HEK293T (cell line): ENCODE data around the gene PCDHA9.
"Not testable (repeated sequence)": the region's sequence is repeated elsewhere in the genome, so short reads cannot be mapped to it uniquely, and the experiment has no call there.

Experiments used
- CTCF ChIA-PET: fragments of 350-600 bp; formaldehyde crosslinking; extraction: SDS; loops from one replicate; lab custom pipeline; 2021; ENCODE audit warnings: antibody characterized with exemption, inconsistent platforms; lab: Yijun Ruan, JAX
- POLR2A ChIA-PET: fragments of 350-600 bp; formaldehyde crosslinking; extraction: SDS; loops from one replicate; lab custom pipeline; 2020; ENCODE audit warnings: antibody characterized with exemption, inconsistent platforms; lab: Yijun Ruan, JAX
- DNase-seq: peaks from one replicate; pipeline ENCODE4 v3.0.0; 2012; ENCODE audit warnings: mixed read lengths; ENCODE audit errors: extremely low spot score
- ARNT ChIP-seq: fragments of 450-650 bp; IDR thresholded peaks from 2 replicates; pipeline ENCODE4 v1.6.1; 2017; ENCODE audit warnings: mild to moderate bottlenecking
- BHLHE40 ChIP-seq: fragments of 450-650 bp; IDR thresholded peaks from 2 replicates; pipeline ENCODE4 v1.6.1; 2016; ENCODE audit warnings: mild to moderate bottlenecking, moderate library complexity, borderline replicate concordance
- CTBP1 ChIP-seq: fragments of 450-650 bp; IDR thresholded peaks from 2 replicates; pipeline ENCODE4 v1.6.1; 2016; ENCODE audit warnings: borderline replicate concordance
- ELF4 ChIP-seq: fragments of 450-650 bp; IDR thresholded peaks from 2 replicates; pipeline ENCODE4 v1.6.1; 2017; ENCODE audit warnings: antibody characterized with exemption
- FOXA1 ChIP-seq: fragments of 450-650 bp; IDR thresholded peaks from 2 replicates; pipeline ENCODE4 v1.6.1; 2016; ENCODE audit warnings: mild to moderate bottlenecking
- FOXK2 ChIP-seq: fragments of 450-650 bp; IDR thresholded peaks from 2 replicates; pipeline ENCODE4 v1.6.1; 2016; ENCODE audit warnings: mild to moderate bottlenecking
- FOXM1 ChIP-seq: fragments of 450-650 bp; IDR thresholded peaks from 2 replicates; pipeline ENCODE4 v1.6.1; 2017; ENCODE audit warnings: mild to moderate bottlenecking, borderline replicate concordance
- HDGF ChIP-seq: fragments of 450-650 bp; IDR thresholded peaks from 2 replicates; pipeline ENCODE4 v1.6.1; 2017; ENCODE audit warnings: antibody characterized with exemption, borderline replicate concordance
- L3MBTL2 ChIP-seq: fragments of 450-650 bp; conservative IDR thresholded peaks from 2 replicates; pipeline ENCODE4 v1.6.1; 2016; ENCODE audit warnings: mild to moderate bottlenecking
- LEF1 ChIP-seq: fragments of 450-650 bp; IDR thresholded peaks from 2 replicates; pipeline ENCODE4 v1.6.1; 2017; ENCODE audit warnings: mild to moderate bottlenecking, borderline replicate concordance
- NFRKB ChIP-seq: fragments of 450-650 bp; IDR thresholded peaks from 2 replicates; pipeline ENCODE4 v1.6.1; 2016; ENCODE audit warnings: mild to moderate bottlenecking, moderate library complexity
- SP1 ChIP-seq: fragments of 450-650 bp; IDR thresholded peaks from 2 replicates; pipeline ENCODE4 v1.6.1; 2017
- SUZ12 ChIP-seq: fragments of 450-650 bp; IDR thresholded peaks from 2 replicates; pipeline ENCODE4 v1.6.1; 2016; ENCODE audit warnings: mild to moderate bottlenecking
- TARDBP ChIP-seq: fragments of 450-650 bp; IDR thresholded peaks from 2 replicates; pipeline ENCODE4 v1.6.1; 2016
- ZNF384 ChIP-seq: fragments of 450-650 bp; IDR thresholded peaks from 2 replicates; pipeline ENCODE4 v1.6.1; 2016
- TF ChIP-seq, protein P1 (sequence below): fragments of 450-650 bp; IDR thresholded peaks from 2 replicates; pipeline ENCODE4 v1.6.1; 2016

The PCDHA9 gene

DNA sequence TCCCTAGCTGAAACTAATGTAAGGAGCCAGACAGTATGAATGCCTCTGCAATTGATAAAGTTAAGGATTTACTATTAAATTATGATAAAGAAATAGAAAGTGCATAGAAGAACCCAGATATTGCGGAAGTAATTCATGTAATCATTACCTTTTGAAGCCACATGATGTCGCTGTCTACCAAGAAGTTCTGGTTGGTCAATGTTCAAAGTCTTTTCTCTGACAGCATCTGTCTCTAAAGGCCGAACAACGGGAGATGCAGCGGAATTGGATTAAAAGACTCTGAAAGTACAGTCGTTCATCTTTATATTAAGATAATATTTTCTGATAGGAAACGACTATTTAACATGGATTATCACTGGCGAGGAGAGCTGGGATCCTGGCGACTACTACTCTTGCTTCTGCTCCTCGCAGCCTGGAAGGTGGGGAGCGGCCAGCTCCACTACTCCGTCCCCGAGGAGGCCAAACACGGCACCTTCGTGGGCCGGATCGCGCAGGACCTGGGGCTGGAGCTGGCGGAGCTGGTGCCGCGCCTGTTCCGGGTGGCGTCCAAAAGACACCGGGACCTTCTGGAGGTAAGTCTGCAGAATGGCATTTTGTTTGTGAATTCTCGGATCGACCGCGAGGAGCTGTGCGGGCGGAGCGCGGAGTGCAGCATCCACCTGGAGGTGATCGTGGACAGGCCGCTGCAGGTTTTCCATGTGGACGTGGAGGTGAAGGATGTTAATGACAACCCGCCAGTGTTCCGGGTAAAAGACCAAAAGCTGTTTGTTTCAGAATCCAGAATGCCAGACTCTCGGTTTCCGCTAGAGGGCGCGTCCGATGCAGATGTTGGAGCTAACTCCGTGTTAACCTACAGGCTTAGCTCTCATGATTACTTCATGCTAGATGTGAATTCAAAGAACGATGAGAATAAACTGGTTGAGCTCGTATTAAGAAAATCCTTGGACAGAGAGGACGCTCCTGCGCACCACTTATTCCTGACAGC lies 6.9 kb upstream of the PCDHA9 start, which contains the start of gene PCDHA8:
TSS of gene PCDHA8 (plus strand) at position 210 of the 985 bp plus-strand sequence. CDS start at position 345, 135 bp downstream.
- peak; percentile 43 for DNase-seq
- POLR2A ChIA-PET = interaction anchor here (0.8 kb wide), 1 partner anchor 199 kb away, joined by 3 read pairs; no protein-coding TSS in a partner anchor
- CTCF ChIA-PET = interaction anchor here (0.5 to 1.5 kb wide), 14 partner anchors 10 to 245 kb away, joined by 3 to 6 read pairs (median 3); partner anchors contain the start of genes PCDHA1, PCDHA10, PCDHA11 and PCDHA5
- TF ChIP-seq ARNT (no peak), FOXM1 (no peak), FOXA1 (no peak), FOXK2 (no peak), TARDBP (no peak), CTBP1 (no peak), NFRKB (no peak), HDGF (no peak), LEF1 (no peak), ELF4 (no peak), SUZ12 (no peak), ZNF384 (no peak), SP1 (no peak), BHLHE40 (no peak), L3MBTL2 (no peak)
- TF ChIP-seq, protein P1, sequence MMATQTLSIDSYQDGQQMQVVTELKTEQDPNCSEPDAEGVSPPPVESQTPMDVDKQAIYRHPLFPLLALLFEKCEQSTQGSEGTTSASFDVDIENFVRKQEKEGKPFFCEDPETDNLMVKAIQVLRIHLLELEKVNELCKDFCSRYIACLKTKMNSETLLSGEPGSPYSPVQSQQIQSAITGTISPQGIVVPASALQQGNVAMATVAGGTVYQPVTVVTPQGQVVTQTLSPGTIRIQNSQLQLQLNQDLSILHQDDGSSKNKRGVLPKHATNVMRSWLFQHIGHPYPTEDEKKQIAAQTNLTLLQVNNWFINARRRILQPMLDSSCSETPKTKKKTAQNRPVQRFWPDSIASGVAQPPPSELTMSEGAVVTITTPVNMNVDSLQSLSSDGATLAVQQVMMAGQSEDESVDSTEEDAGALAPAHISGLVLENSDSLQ = no peak

DNA sequence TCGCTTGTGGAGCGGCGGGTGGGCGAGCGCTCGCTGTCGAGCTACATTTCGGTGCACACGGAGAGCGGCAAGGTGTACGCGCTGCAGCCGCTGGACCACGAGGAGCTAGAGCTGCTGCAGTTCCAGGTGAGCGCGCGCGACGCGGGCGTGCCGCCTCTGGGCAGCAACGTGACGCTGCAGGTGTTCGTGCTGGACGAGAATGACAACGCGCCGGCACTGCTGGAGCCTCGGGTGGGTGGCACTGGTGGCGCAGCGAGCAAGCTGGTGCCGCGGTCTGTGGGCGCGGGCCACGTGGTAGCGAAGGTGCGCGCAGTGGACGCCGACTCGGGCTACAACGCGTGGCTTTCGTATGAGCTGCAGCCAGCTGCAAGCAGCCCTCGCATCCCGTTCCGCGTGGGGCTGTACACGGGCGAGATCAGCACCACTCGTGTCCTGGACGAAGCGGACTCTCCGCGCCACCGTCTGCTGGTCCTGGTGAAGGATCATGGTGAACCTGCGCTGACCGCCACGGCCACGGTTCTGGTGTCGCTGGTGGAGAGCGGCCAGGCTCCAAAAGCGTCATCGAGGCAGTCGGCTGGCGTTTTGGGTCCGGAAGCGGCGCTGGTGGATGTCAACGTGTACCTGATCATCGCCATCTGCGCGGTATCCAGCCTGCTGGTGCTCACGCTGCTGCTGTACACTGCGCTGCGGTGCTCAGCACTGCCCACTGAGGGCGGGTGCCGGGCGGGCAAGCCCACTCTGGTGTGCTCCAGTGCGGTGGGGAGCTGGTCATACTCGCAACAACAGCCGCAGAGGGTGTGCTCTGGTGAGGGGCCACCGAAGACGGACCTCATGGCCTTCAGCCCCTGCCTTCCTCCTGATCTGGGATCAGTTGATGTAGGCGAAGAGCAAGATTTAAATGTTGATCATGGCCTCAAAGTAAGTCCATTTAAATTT lies 5.1 kb upstream of the PCDHA9 start:
- CTCF ChIA-PET = no interaction called here

DNA sequence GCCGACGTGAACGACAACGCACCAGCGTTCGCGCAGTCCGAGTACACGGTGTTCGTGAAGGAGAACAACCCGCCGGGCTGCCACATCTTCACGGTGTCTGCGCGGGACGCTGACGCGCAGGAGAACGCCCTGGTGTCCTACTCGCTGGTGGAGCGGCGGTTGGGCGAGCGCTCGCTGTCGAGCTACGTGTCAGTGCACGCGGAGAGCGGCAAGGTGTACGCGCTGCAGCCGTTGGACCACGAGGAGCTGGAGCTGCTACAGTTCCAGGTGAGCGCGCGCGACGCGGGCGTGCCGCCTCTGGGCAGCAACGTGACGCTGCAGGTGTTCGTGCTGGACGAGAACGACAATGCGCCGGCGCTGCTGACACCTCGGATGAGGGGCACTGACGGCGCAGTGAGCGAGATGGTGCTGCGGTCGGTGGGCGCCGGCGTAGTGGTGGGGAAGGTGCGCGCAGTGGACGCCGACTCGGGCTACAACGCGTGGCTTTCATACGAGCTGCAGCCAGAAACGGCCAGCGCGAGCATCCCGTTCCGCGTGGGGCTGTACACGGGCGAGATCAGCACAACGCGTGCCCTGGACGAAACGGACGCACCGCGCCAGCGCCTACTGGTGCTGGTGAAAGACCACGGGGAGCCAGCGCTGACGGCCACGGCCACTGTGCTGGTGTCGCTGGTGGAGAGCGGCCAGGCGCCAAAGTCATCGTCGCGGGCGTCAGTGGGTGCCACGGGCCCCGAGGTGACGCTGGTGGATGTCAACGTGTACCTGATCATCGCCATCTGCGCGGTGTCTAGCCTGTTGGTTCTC lies 1.9 kb downstream of the PCDHA9 start:
- CTCF ChIA-PET = interaction anchor here (0.6 kb wide), 1 partner anchor 188 kb away, joined by 3 read pairs; no protein-coding TSS in a partner anchor
- DNase-seq, POLR2A ChIA-PET: not testable (repeated sequence)

More for the DNA sequence above, 5.1 kb upstream of the PCDHA9 start:
- no peak for DNase-seq
- TF ChIP-seq ZNF384 (no peak), TARDBP (no peak), LEF1 (no peak), FOXK2 (no peak), ARNT (no peak), CTBP1 (no peak), NFRKB (no peak), ELF4 (no peak), SUZ12 (no peak), SP1 (no peak), FOXM1 (no peak), L3MBTL2 (no peak), HDGF (no peak), FOXA1 (no peak), BHLHE40 (no peak)
- TF ChIP-seq, protein P1 = no peak
- POLR2A ChIA-PET = no interaction called here

GRCh38 chr5:140855772-140856674 lies 7.8 kb downstream of the PCDHA9 start, which contains the start of gene PCDHA10:
Gene PCDHA10 (plus strand): TSS chr5:140855897. CDS start chr5:140856049, 152 bp downstream.
- POLR2A ChIA-PET = interaction anchor here (1.8 kb wide), 1 partner anchor 185 kb away, joined by 9 read pairs; no protein-coding TSS in a partner anchor
- TF ChIP-seq CTBP1 (no peak), FOXA1 (no peak), FOXK2 (no peak), SP1 (no peak), ARNT (no peak), HDGF (no peak), L3MBTL2 (no peak), NFRKB (no peak), ELF4 (no peak), SUZ12 (no peak), LEF1 (no peak), TARDBP (no peak), FOXM1 (no peak), ZNF384 (no peak), BHLHE40 (no peak)
- TF ChIP-seq, protein P1 = no peak
- CTCF ChIA-PET = interaction anchor here (0.7 to 2.2 kb wide), 7 partner anchors 9 to 185 kb away, joined by 3 to 26 read pairs (median 4); partner anchors contain the start of gene PCDHA11
- DNase-seq = peak; percentile 14
